ENCODE results near the gene RFX4. TPM values are rescaled to one million over a fixed set of nuclear protein-coding genes. Genes with fewer than 3 reads are reported as not detected.
A peak's percentile ranks its signal among the peaks of the same experiment; 100 is the strongest.

The RFX4 gene
- total RNA-seq, 6 experiments from 2014 or later = not detected

- no peak for TF ChIP-seq CTCF (IDR thresholded peaks at IDR 0.05)
- Mint-ChIP-seq H3K36me3 (ENCODE audit: low read depth) (no peaks in the 10 kb centered on the region), H3K9me3 (no peaks in the 10 kb centered on the region), H3K27ac (no peak overlapping the region), H3K27me3 (ENCODE audit: insufficient read depth) (peaks cover 31% of the 10 kb centered on the region), H3K4me1 (ENCODE audit: low read depth) (no peaks in the 10 kb centered on the region), H3K4me3 (no peak overlapping the region)
- no peak for DNase-seq
Observed at GRCh38 chr12:106675651-106676435, 93.0 kb downstream of the RFX4 start.

- Mint-ChIP-seq H3K9me3 (no peaks in the 10 kb centered on the region), H3K27me3 (ENCODE audit: insufficient read depth) (peaks cover 16% of the 10 kb centered on the region), H3K4me3 (no peak overlapping the region), H3K4me1 (ENCODE audit: low read depth) (no peaks in the 10 kb centered on the region), H3K36me3 (ENCODE audit: low read depth) (no peaks in the 10 kb centered on the region), H3K27ac (no peak overlapping the region)
- TF ChIP-seq CTCF (IDR thresholded peaks at IDR 0.05) = no peak
- no peak for DNase-seq
Observed at GRCh38 chr12:106679574-106679973, 96.8 kb downstream of the RFX4 start.

- Mint-ChIP-seq H3K9me3 (no peaks in the 10 kb centered on the region), H3K36me3 (ENCODE audit: low read depth) (no peaks in the 10 kb centered on the region), H3K27me3 (ENCODE audit: insufficient read depth) (peaks cover 9% of the 10 kb centered on the region), H3K4me3 (no peak overlapping the region), H3K4me1 (ENCODE audit: low read depth) (no peaks in the 10 kb centered on the region), H3K27ac (no peak overlapping the region)
- no peak for DNase-seq
- TF ChIP-seq CTCF (IDR thresholded peaks at IDR 0.05) = no peak
Observed at GRCh38 chr12:106680280-106680679, 97.5 kb downstream of the RFX4 start.

GRCh38 chr12:106681210-106681609 lies 98.4 kb downstream of the RFX4 start:
- H3K4me1 Mint-ChIP-seq (ENCODE audit: low read depth) = no peaks in the 10 kb centered on the region
- no peak for DNase-seq
- no peak overlapping the region for H3K4me3 Mint-ChIP-seq
- H3K27me3 Mint-ChIP-seq (ENCODE audit: insufficient read depth) = peaks cover 9% of the 10 kb centered on the region
- no peaks in the 10 kb centered on the region for H3K36me3 Mint-ChIP-seq (ENCODE audit: low read depth)
- TF ChIP-seq CTCF (IDR thresholded peaks at IDR 0.05) = no peak
- no peaks in the 10 kb centered on the region for H3K9me3 Mint-ChIP-seq
- H3K27ac Mint-ChIP-seq = no peak overlapping the region

- Mint-ChIP-seq H3K4me3 (no peak overlapping the region), H3K9me3 (no peaks in the 10 kb centered on the region), H3K36me3 (ENCODE audit: low read depth) (no peaks in the 10 kb centered on the region), H3K4me1 (ENCODE audit: low read depth) (no peaks in the 10 kb centered on the region), H3K27ac (no peak overlapping the region), H3K27me3 (ENCODE audit: insufficient read depth) (peaks cover 4% of the 10 kb centered on the region)
- peak; percentile 65 for TF ChIP-seq CTCF (IDR thresholded peaks at IDR 0.05)
- DNase-seq = peak; percentile 32
Observed at GRCh38 chr12:106682594-106683234, 99.9 kb downstream of the RFX4 start.
